ENCODE data around the gene OMA1. TPM values are rescaled to one million over a fixed set of nuclear protein-coding genes. Genes with fewer than 3 reads are reported as not detected.

OMA1 gene
- polyA plus RNA-seq, 1 of the 3 experiments (the other 2 are of a cell fraction) = 6.9 TPM

GRCh38 chr1:58592522-58593134 lies 46.1 kb upstream of the OMA1 start:
- Histone ChIP-seq H3K27me3 (ENCODE audit: insufficient read depth) (no peaks in the 10 kb centered on the region), H3K79me2 (ENCODE audit: insufficient read depth) (no peaks in the 10 kb centered on the region), H3K36me3 (replicated peaks in 1 of 2; ENCODE audit: control insufficient read depth in 1 of 2, insufficient read depth in 2 of 2, low read length in 1 of 2) (no peaks in the 10 kb centered on the region), H2AFZ (ENCODE audit: low read depth) (no peak overlapping the region), H4K20me1 (ENCODE audit: insufficient read depth) (no peaks in the 10 kb centered on the region), H3F3A (replicated peaks; ENCODE audit: insufficient read depth) (peaks cover 10% of the 10 kb centered on the region), H3K9me3 (no peaks in the 10 kb centered on the region), H3K9ac (no peak overlapping the region), H3K9me2 (no peaks in the 10 kb centered on the region), H3K4me1 (ENCODE audit: control insufficient read depth in 1 of 2, insufficient read depth in 2 of 2, low read depth in 1 of 2, low read length in 1 of 2) (peaks cover 5 to 8% of the 10 kb centered on the region in 2 experiments; a peak in 3 of 4 replicates), H3K27ac (ENCODE audit: low read depth in 2 of 2, low read length in 1 of 2) (peak overlapping the region; percentile 70 to 72; a peak in 3 of 4 replicates), H3K4me2 (peak overlapping the region; percentile 27), H3K4me3 (ENCODE audit: low read depth in 2 of 2, low read length in 1 of 2) (no peak overlapping the region)
- POLR2A ChIA-PET = no interaction called here
- DNase-seq = no peak
- CTCF ChIA-PET = interaction anchor here (1.2 kb wide), 1 partner anchor 44 kb away, joined by 3 read pairs; no protein-coding TSS in a partner anchor
- WGBS (ENCODE audit: low lambda C conversion rate) = 41% methylated on average over 4 of the region's 5 CpGs
- TF ChIP-seq RFX5 (IDR thresholded peaks at IDR 0.05; ENCODE audit: low read length) (no peak), RXRA (IDR thresholded peaks at IDR 0.05; ENCODE audit: borderline replicate concordance, low read depth) (peak; percentile 98), MXI1 (IDR thresholded peaks at IDR 0.05; ENCODE audit: low read depth, low read length) (no peak), USF2 (IDR thresholded peaks at IDR 0.05; ENCODE audit: borderline replicate concordance, low read depth, low read length) (no peak), IRF3 (IDR thresholded peaks at IDR 0.05; ENCODE audit: low read depth, low read length) (no peak), ELF1 (IDR thresholded peaks at IDR 0.05) (no peak), REST (IDR thresholded peaks at IDR 0.05; ENCODE audit: low read depth, low read length) (peak; percentile 48; the same call in 1 of the 2 replicates), GATA2 (CRISPR knock-in tag; IDR thresholded peaks at IDR 0.05) (no peak), MEF2A (IDR thresholded peaks at IDR 0.05; ENCODE audit: borderline replicate concordance, low read depth) (no peak), FOXM1 (IDR thresholded peaks at IDR 0.05; ENCODE audit: low read depth) (0 out of 2 replicates have a peak, but pooled peaks have one; percentile 48), SMC3 (IDR thresholded peaks at IDR 0.05; ENCODE audit: low read depth, low read length) (no peak), FOXJ3 (CRISPR knock-in tag; IDR thresholded peaks at IDR 0.05) (no peak), TAF1 (IDR thresholded peaks at IDR 0.05; ENCODE audit: borderline replicate concordance, low read depth, low read length) (no peak), RCOR1 (IDR thresholded peaks at IDR 0.05; ENCODE audit: low read length) (no peak), JUND (IDR thresholded peaks at IDR 0.05) (peak; percentile 94), TEAD4 (IDR thresholded peaks at IDR 0.05; ENCODE audit: borderline replicate concordance, insufficient read depth) (peak; percentile 98), GABPA (IDR thresholded peaks at IDR 0.05; ENCODE audit: low read depth) (no peak), POLR2AphosphoS5 (IDR thresholded peaks at IDR 0.05; ENCODE audit: low read depth, low read length) (peak; percentile 67; the same call in 1 of the 2 replicates), EZH2phosphoT487 (IDR thresholded peaks at IDR 0.05; ENCODE audit: borderline replicate concordance, low read depth) (no peak), CHD2 (IDR thresholded peaks at IDR 0.05; ENCODE audit: low read length, partially characterized antibody) (no peak), USF1 (IDR thresholded peaks at IDR 0.05; ENCODE audit: borderline replicate concordance, low read depth) (no peak), YY1 (IDR thresholded peaks at IDR 0.05; ENCODE audit: low read depth) (no peak), NRF1 (IDR thresholded peaks at IDR 0.05; ENCODE audit: low read depth, low read length) (no peak), EP300 (IDR thresholded peaks at IDR 0.05; ENCODE audit: borderline replicate concordance in 1 of 2, low read depth in 1 of 2, low read length in 1 of 2) (peak in 1 of 2 experiments; percentile 90; a peak in 3 of 4 replicates), CTCF (IDR thresholded peaks at IDR 0.05) (no peak), NFIC (IDR thresholded peaks at IDR 0.05; ENCODE audit: borderline replicate concordance) (peak; percentile 98)
